HG03025 (cell line): ENCODE results near the gene DCTPP1.
"Not testable (repeated sequence)": the region's sequence is repeated elsewhere in the genome, so short reads cannot be mapped to it uniquely, and the experiment has no call there.

Source experiments
- ATAC-seq: cut with Tn5 transposase; IDR thresholded peaks from one replicate; pipeline ENCODE4 v1.9.1; 2021; ENCODE audit warnings: mild to moderate bottlenecking, moderate library complexity; ENCODE audit not compliant: unreplicated experiment, low FRiP score

DCTPP1 gene

GRCh38 chr16:30429678-30430427 is at the start of gene DCTPP1:
TSS of gene DCTPP1 (minus strand) at chr16:30430030. CDS start at chr16:30429980, 50 bp downstream.
- peak; percentile 81 for ATAC-seq

GRCh38 chr16:30478766-30479478 is 49.1 kb upstream of the DCTPP1 start:
- no peak for ATAC-seq

GRCh38 chr16:30477773-30478172 is 47.9 kb upstream of the DCTPP1 start:
- ATAC-seq = not testable (repeated sequence)

GRCh38 chr16:30476991-30477390 is 47.2 kb upstream of the DCTPP1 start:
- no peak for ATAC-seq

- no peak for ATAC-seq
These were observed 44.9 kb upstream of the DCTPP1 start for GRCh38 chr16:30474684-30475083.

- ATAC-seq = no peak
These were observed 44.2 kb upstream of the DCTPP1 start for GRCh38 chr16:30474074-30474452.

GRCh38 chr16:30473231-30474073 is 43.6 kb upstream of the DCTPP1 start:
- ATAC-seq = no peak

- no peak for ATAC-seq
These were observed 42.6 kb upstream of the DCTPP1 start, which contains the start of gene ITGAL for GRCh38 chr16:30472328-30472942. TSS of gene ITGAL (plus strand) at chr16:30472742. CDS start at chr16:30472838, 96 bp downstream.

- ATAC-seq = no peak
These were observed 40.8 kb upstream of the DCTPP1 start for GRCh38 chr16:30470632-30470995.

- no peak for ATAC-seq
These were observed 40.3 kb upstream of the DCTPP1 start for GRCh38 chr16:30470170-30470512.

- no peak for ATAC-seq
These were observed 34.2 kb upstream of the DCTPP1 start for GRCh38 chr16:30464078-30464477.

- not testable (repeated sequence) for ATAC-seq
These were observed 31.6 kb upstream of the DCTPP1 start for GRCh38 chr16:30461426-30461825.

- ATAC-seq = no peak
These were observed 29.6 kb upstream of the DCTPP1 start for GRCh38 chr16:30459456-30459855.

- peak; percentile 55 for ATAC-seq
These were observed 28.9 kb upstream of the DCTPP1 start for GRCh38 chr16:30458561-30459394.

GRCh38 chr16:30457743-30458560 is 28.1 kb upstream of the DCTPP1 start:
- no peak for ATAC-seq

GRCh38 chr16:30457256-30457655 is 27.4 kb upstream of the DCTPP1 start:
- no peak for ATAC-seq

GRCh38 chr16:30456302-30456701 is 26.5 kb upstream of the DCTPP1 start:
- no peak for ATAC-seq

GRCh38 chr16:30452709-30453580 is 23.1 kb upstream of the DCTPP1 start:
- not testable (repeated sequence) for ATAC-seq
